HEK293 (cell line): ENCODE results near the gene RBFOX1.

Experiments used
- CTCF ChIA-PET: fragments of 350-600 bp; formaldehyde crosslinking; extraction: SDS; loops from one replicate; lab custom pipeline; 2021; ENCODE audit warnings: antibody characterized with exemption; lab: Yijun Ruan, JAX
- POLR2A ChIA-PET: fragments of 300-600 bp; formaldehyde crosslinking; extraction: SDS; loops from one replicate; lab custom pipeline; 2020; ENCODE audit warnings: antibody characterized with exemption, inconsistent platforms; lab: Yijun Ruan, JAX
- H3K27ac ChIP-seq: fragments of 200-500 bp; sonication (Bioruptor generic); 2 replicates; pipeline ENCODE4 v1.5.1; 2014; ENCODE audit warnings: low read depth, low read length, control low read depth, inconsistent platforms; ENCODE audit errors: extremely low read depth
- H3K36me3 ChIP-seq, 2 experiments: fragments of 200-500 bp in 1 of 2; sonication (Bioruptor generic) in 1 of 2; 1 replicate in 1 of 2; 2 replicates in 1 of 2; pipeline ENCODE4 v1.5.1; 2014 to 2017; ENCODE audit warnings: inconsistent platforms in 2 of 2, low read length in 2 of 2; ENCODE audit not compliant: control insufficient read depth in 2 of 2, insufficient read depth in 1 of 2
- H3K4me1 ChIP-seq: fragments of 200-500 bp; sonication (Bioruptor generic); 2 replicates; pipeline ENCODE4 v1.5.1; 2014; ENCODE audit warnings: mild to moderate bottlenecking, low read length, inconsistent platforms; ENCODE audit not compliant: control insufficient read depth, insufficient read depth
- H3K4me3 ChIP-seq: 2 replicates; pipeline ENCODE4 v1.5.1; 2011; ENCODE audit warnings: low read depth, mild to moderate bottlenecking, control low read depth, low read length, moderate library complexity
- H3K9me3 ChIP-seq: fragments of 200-500 bp; sonication (Bioruptor generic); 2 replicates; pipeline ENCODE4 v1.5.1; 2014; ENCODE audit warnings: low read depth, low read length, inconsistent platforms; ENCODE audit not compliant: control insufficient read depth, insufficient read depth
- BCL11B ChIP-seq: fragments of 450-650 bp; formaldehyde crosslinking; IDR thresholded peaks from 2 replicates; pipeline ENCODE4 v1.5.1; 2016; ENCODE audit warnings: low read depth, missing biosample characterization, missing genetic modification characterization
- IKZF3 ChIP-seq: fragments of 450-650 bp; IDR thresholded peaks from 2 replicates; pipeline ENCODE4 v1.5.0; 2018; ENCODE audit warnings: missing biosample characterization, mild to moderate bottlenecking, missing genetic modification characterization, moderate library complexity
- MYNN ChIP-seq: fragments of 450-650 bp; formaldehyde crosslinking; IDR thresholded peaks from 2 replicates; pipeline ENCODE4 v1.5.1; 2016; ENCODE audit warnings: missing biosample characterization, missing genetic modification characterization, borderline replicate concordance
- PATZ1 ChIP-seq: fragments of 450-650 bp; formaldehyde crosslinking; IDR thresholded peaks from 2 replicates; pipeline ENCODE4 v1.5.1; 2016; ENCODE audit warnings: missing biosample characterization, missing genetic modification characterization
- SETDB1 ChIP-seq: IDR thresholded peaks from one replicate; pipeline ENCODE4 v1.6.1; 2017; ENCODE audit warnings: mild to moderate bottlenecking, low read length, moderate library complexity, mixed read lengths; ENCODE audit not compliant: insufficient read length
- ZBTB49 ChIP-seq: fragments of 450-650 bp; formaldehyde crosslinking; IDR thresholded peaks from 2 replicates; pipeline ENCODE4 v1.5.1; 2016; ENCODE audit warnings: missing biosample characterization, missing genetic modification characterization, low read depth
- ZBTB8A ChIP-seq: fragments of 450-650 bp; formaldehyde crosslinking; IDR thresholded peaks from 2 replicates; pipeline ENCODE4 v1.5.1; 2016; ENCODE audit warnings: missing biosample characterization, missing genetic modification characterization
- ZNF133 ChIP-seq: fragments of 450-650 bp; formaldehyde crosslinking; IDR thresholded peaks from 2 replicates; pipeline ENCODE4 v1.5.1; 2016; ENCODE audit warnings: missing biosample characterization, missing genetic modification characterization
- ZNF26 ChIP-seq: fragments of 450-650 bp; formaldehyde crosslinking; IDR thresholded peaks from 2 replicates; pipeline ENCODE4 v1.5.1; 2016; ENCODE audit warnings: missing biosample characterization, missing genetic modification characterization
- ZNF266 ChIP-seq: fragments of 450-650 bp; formaldehyde crosslinking; IDR thresholded peaks from 2 replicates; pipeline ENCODE4 v1.5.1; 2016; ENCODE audit warnings: missing biosample characterization, missing genetic modification characterization, low read depth
- ZNF280D ChIP-seq: fragments of 450-650 bp; formaldehyde crosslinking; IDR thresholded peaks from 2 replicates; pipeline ENCODE4 v1.5.1; 2016; ENCODE audit warnings: missing biosample characterization, missing genetic modification characterization
- ZNF398 ChIP-seq: fragments of 450-650 bp; formaldehyde crosslinking; IDR thresholded peaks from 2 replicates; pipeline ENCODE4 v1.5.1; 2017; ENCODE audit warnings: missing biosample characterization, missing genetic modification characterization
- ZNF560 ChIP-seq: fragments of 450-650 bp; formaldehyde crosslinking; IDR thresholded peaks from 2 replicates; pipeline ENCODE4 v1.5.1; 2017; ENCODE audit warnings: missing biosample characterization, missing genetic modification characterization, borderline replicate concordance
- ZNF580 ChIP-seq: fragments of 450-650 bp; formaldehyde crosslinking; IDR thresholded peaks from 2 replicates; pipeline ENCODE4 v1.5.1; 2016; ENCODE audit warnings: missing biosample characterization, missing genetic modification characterization
- ZNF629 ChIP-seq: fragments of 450-650 bp; formaldehyde crosslinking; IDR thresholded peaks from 2 replicates; pipeline ENCODE4 v1.5.1; 2017; ENCODE audit warnings: missing biosample characterization, missing genetic modification characterization
- ZNF654 ChIP-seq: fragments of 450-650 bp; formaldehyde crosslinking; IDR thresholded peaks from 2 replicates; pipeline ENCODE4 v1.5.1; 2016; ENCODE audit warnings: low read depth, missing biosample characterization, missing genetic modification characterization
- ZNF664 ChIP-seq: fragments of 450-650 bp; formaldehyde crosslinking; IDR thresholded peaks from 2 replicates; pipeline ENCODE4 v1.5.1; 2016; ENCODE audit warnings: missing biosample characterization, missing genetic modification characterization
- ZNF704 ChIP-seq: fragments of 450-650 bp; formaldehyde crosslinking; IDR thresholded peaks from 2 replicates; pipeline ENCODE4 v1.5.1; 2016; ENCODE audit warnings: missing biosample characterization, missing genetic modification characterization

RBFOX1 gene

GRCh38 chr16:7400117-7400890, 67.7 kb downstream of the RBFOX1 start (continued):
- TF ChIP-seq PATZ1 (tag by site-specific recombination) (no peak), ZNF266 (tag by site-specific recombination) (no peak)

GRCh38 chr16:7404217-7404616, 71.6 kb downstream of the RBFOX1 start:
- Histone ChIP-seq H3K4me1 (no peaks in the 10 kb centered on the region), H3K9me3 (no peaks in the 10 kb centered on the region), H3K27ac (no peak overlapping the region), H3K36me3 (no peaks in the 10 kb centered on the region), H3K4me3 (no peak overlapping the region)
- TF ChIP-seq IKZF3: no peak
- no peak for TF ChIP-seq ZBTB49 (tag by site-specific recombination)
- no peak for TF ChIP-seq ZNF26 (tag by site-specific recombination)
- no peak for TF ChIP-seq ZNF654
- no peak for TF ChIP-seq ZNF580 (tag by site-specific recombination)
- TF ChIP-seq ZNF704 (tag by site-specific recombination): no peak
- no peak for TF ChIP-seq BCL11B (tag by site-specific recombination)
- no peak for TF ChIP-seq MYNN (tag by site-specific recombination)
- TF ChIP-seq ZBTB8A (tag by site-specific recombination): no peak
- no peak for TF ChIP-seq ZNF280D (tag by site-specific recombination)
- TF ChIP-seq ZNF560 (tag by site-specific recombination): no peak
- no peak for TF ChIP-seq SETDB1
- TF ChIP-seq ZNF133 (tag by site-specific recombination): no peak
- no peak for TF ChIP-seq ZNF629 (tag by site-specific recombination)
- no peak for TF ChIP-seq ZNF398 (tag by site-specific recombination)
- no peak for TF ChIP-seq ZNF664 (tag by site-specific recombination)
- POLR2A ChIA-PET: no interaction called here
- CTCF ChIA-PET: no interaction called here
